Panc1 (cell line): Measurements from ENCODE around the gene TMTC2.

Experiments
- CTCF ChIP-seq: fragments of 450-650 bp; IDR thresholded peaks from 2 replicates; pipeline ENCODE4 v1.5.1; 2017; ENCODE audit warnings: mild to moderate bottlenecking
- POLR2AphosphoS5 ChIP-seq: IDR thresholded peaks from 2 replicates; pipeline ENCODE4 v1.6.1; 2012; ENCODE audit warnings: mild to moderate bottlenecking, low read depth, low read length, moderate library complexity
- SIN3A ChIP-seq: IDR thresholded peaks from 2 replicates; pipeline ENCODE4 v1.6.1; 2012; ENCODE audit warnings: low read depth, mild to moderate bottlenecking, low read length, moderate library complexity, borderline replicate concordance; ENCODE audit not compliant: insufficient read depth
- TCF7L2 ChIP-seq: IDR thresholded peaks from 2 replicates; pipeline ENCODE4 v1.6.1; 2011; ENCODE audit warnings: mild to moderate bottlenecking, low read depth, low read length, inconsistent platforms
- TF ChIP-seq, protein P1 (sequence below), 2 experiments: IDR thresholded peaks; 2 replicates each; pipeline ENCODE4 v1.6.1; 2011 to 2012; ENCODE audit warnings: low read depth in 2 of 2, control low read depth in 1 of 2, low read length in 1 of 2, mild to moderate bottlenecking in 1 of 2, moderate library complexity in 1 of 2; ENCODE audit not compliant: insufficient read depth in 1 of 2

DNA sequence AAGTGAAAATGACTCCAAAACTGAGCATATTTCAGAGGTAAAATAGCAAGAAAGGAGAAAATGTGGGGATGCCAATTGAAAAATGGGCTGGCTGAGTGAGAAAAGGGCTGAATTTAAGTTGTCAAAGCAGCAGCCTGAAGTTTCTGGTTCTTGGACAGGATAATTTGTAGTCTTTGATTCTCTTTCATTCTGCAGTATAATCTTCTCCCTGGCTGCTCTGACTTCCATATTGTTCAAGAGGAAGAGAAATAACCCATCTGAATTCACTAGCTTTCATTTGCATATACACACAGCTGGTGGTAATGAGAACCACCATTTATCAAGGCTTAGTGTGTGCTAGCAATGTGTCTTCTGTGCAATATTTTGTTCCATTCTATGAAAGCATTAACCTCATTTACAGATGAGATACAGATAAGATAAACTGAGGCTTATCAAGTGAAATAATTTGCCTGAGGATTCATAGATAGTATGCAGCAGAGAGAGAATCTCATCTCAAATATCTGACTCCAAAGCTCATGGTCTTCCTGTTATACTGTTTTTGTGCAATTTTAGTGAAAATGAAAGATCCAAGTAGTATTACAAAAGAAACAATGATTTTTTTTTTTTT lies 184.2 kb downstream of the TMTC2 start:
- TF ChIP-seq, protein P1, sequence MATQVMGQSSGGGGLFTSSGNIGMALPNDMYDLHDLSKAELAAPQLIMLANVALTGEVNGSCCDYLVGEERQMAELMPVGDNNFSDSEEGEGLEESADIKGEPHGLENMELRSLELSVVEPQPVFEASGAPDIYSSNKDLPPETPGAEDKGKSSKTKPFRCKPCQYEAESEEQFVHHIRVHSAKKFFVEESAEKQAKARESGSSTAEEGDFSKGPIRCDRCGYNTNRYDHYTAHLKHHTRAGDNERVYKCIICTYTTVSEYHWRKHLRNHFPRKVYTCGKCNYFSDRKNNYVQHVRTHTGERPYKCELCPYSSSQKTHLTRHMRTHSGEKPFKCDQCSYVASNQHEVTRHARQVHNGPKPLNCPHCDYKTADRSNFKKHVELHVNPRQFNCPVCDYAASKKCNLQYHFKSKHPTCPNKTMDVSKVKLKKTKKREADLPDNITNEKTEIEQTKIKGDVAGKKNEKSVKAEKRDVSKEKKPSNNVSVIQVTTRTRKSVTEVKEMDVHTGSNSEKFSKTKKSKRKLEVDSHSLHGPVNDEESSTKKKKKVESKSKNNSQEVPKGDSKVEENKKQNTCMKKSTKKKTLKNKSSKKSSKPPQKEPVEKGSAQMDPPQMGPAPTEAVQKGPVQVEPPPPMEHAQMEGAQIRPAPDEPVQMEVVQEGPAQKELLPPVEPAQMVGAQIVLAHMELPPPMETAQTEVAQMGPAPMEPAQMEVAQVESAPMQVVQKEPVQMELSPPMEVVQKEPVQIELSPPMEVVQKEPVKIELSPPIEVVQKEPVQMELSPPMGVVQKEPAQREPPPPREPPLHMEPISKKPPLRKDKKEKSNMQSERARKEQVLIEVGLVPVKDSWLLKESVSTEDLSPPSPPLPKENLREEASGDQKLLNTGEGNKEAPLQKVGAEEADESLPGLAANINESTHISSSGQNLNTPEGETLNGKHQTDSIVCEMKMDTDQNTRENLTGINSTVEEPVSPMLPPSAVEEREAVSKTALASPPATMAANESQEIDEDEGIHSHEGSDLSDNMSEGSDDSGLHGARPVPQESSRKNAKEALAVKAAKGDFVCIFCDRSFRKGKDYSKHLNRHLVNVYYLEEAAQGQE (IDR thresholded peaks at IDR 0.05; ENCODE audit: insufficient read depth in 1 of 2, low read depth in 2 of 2, low read length in 1 of 2) = no peak
- TF ChIP-seq CTCF = no peak
- no peak for TF ChIP-seq SIN3A
- no peak for TF ChIP-seq POLR2AphosphoS5
- no peak for TF ChIP-seq TCF7L2
